ENCODE measurements around the gene ISLR.

The ISLR gene

DNA sequence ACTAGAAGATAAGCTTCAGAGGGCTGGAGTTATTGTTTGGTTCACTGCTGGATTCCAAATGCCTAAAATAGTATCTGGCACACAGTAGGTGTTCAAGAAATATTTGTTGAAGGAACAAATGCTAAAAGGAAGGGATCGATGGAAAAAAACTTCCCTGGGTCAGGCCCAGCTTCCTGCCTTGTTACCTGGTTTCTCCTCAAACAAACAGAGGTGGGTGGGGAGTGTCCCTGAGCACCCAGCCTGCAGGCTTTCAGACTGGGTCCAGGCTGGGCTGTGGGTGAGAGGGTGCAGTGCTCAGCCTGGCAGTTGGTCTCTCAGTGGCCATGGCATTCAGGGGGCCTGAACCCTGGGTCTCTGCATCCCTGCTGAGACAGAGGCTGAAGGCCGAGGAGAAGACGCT, 43.4 kb downstream of the ISLR start:
- DNase-seq, result no peak

DNA sequence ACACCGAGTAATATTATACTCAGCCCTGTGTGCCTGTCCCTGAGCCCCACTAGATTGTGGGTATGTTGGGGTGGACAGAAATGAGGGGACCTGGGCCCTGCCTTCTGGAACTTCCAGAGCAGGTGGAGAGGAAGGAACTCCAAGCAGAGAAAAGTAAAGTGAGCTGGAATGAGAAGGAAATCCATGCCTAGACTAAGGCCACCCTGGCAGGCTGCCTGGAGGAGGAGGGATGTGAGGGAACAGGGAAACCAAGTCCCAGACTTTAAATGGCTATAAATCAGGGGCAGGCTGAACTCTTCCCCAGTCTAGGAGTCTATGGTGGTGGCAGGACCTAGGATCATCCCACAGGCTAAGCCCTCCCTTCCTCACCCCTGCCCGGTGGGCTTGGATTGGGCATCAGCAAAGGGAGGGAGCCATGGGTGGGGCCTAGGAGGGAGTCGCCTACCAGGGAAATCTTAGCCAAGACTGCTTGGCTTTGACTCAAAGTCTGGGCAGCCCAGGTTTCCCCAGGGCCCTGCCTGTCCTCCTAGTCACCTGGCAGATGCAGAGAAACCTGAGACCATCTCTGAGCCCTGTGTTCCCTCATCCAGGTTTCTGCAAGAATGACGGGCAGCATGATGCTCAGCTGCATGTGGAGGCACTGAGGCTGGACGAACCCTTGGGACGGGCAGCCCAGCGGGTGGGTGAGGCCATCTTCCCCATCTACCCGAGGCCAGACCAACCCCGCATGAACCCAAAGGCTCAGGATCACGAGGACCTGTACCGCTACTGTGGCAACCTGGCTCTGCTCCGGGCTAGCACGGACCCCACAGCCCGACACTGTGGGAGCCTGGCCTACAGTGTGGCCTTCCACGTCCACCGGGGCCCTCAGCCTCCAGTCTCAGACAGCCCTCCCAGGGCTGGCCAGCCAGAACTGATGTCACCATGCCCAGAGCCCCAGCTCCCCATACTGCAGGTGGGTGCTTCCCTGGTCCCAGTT, 44.7 kb downstream of the ISLR start:
- DNase-seq, result no peak

GRCh38 chr15:74220475-74221248, 47.2 kb downstream of the ISLR start:
- no peak for DNase-seq

GRCh38 chr15:74221399-74222239, 48.1 kb downstream of the ISLR start:
- DNase-seq, result no peak

DNA sequence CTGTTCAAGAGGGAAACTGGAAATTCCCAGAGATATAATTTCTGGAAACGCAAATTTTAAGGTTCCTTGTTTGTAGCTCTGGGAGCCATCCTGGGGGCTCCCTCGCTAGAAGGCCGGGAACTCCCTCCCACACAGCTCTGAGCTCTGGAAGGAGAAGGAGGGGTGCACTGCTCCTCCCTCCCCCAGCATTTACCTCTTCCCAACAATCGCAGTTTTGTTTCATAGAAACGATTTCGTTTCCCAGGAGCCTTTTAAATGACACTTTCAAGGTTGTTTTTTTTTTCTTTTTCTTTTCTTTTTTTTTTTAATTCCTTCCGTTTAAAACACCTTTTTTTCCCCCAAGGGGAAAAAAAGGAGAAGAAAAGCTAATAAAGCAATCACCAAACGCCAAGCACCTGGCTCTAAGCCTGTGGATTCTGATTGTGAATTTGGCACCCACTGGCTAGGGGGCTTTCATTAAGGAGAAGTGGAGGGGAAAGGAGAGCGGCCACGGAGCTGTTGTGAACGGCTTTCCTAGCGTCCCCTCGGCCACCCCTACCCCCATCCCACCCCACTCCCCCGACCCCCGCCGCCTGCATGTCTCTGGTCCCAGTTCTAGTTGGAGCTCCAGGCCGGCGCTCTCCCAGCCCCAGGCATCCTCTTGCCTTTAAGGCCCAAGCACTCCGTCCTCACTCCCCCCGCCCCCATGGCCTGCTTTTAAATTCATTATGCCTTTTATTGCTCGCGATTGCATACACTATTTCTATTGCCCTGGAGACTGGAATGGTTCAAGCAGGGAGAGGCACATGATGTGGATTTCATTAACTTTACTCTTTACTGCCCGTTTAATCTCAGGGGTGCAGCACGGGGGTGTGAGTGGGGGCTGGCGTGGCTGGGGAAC, 49.0 kb downstream of the ISLR start:
- DNase-seq, result no peak

- DNase-seq, result no peak
These were observed 52.4 kb downstream of the ISLR start for GRCh38 chr15:74225928-74226327.

Data from hippocampal formation (tissue), 2 donors.